Small intestine (tissue), 7 donors: ENCODE measurements around the gene ZNF48. TPM values are rescaled to one million over a fixed set of nuclear protein-coding genes. Genes with fewer than 3 reads are reported as not detected.

Experiments used
- DNase-seq, 2 donors: peaks; one replicate each; pipeline versions ENCODE4 v3.0.0 to v3.0.0-alpha.2; 2013
- FAIRE-seq: peaks from 2 replicates; lab custom pipeline; 2012; peaks lifted over from hg19 to GRCh38; lab: Jason Lieb, UNC
- H3K27ac ChIP-seq, 3 donors: one replicate each; pipeline ENCODE4 v1.5.1; 2013; ENCODE audit warnings: low read length in 2 of 3, mild to moderate bottlenecking in 2 of 3, control low read depth in 1 of 3, inconsistent platforms in 1 of 3, low read depth in 1 of 3, moderate library complexity in 1 of 3
- H3K27me3 ChIP-seq, 3 donors: one replicate each; pipeline ENCODE4 v1.6.1; 2013; ENCODE audit warnings: low read length in 3 of 3, inconsistent platforms in 1 of 3; ENCODE audit not compliant: control insufficient read depth in 3 of 3, insufficient read depth in 3 of 3
- H3K36me3 ChIP-seq, 3 donors: one replicate each; pipeline ENCODE4 v1.6.1; 2013; ENCODE audit warnings: low read length in 3 of 3, inconsistent platforms in 1 of 3, low read depth in 1 of 3, mild to moderate bottlenecking in 1 of 3, moderate library complexity in 1 of 3; ENCODE audit not compliant: control insufficient read depth in 3 of 3, insufficient read depth in 2 of 3
- H3K4me1 ChIP-seq, 3 donors: one replicate each; pipeline ENCODE4 v1.6.1; 2013; ENCODE audit warnings: low read length in 2 of 3, inconsistent platforms in 1 of 3, low read depth in 1 of 3, mild to moderate bottlenecking in 1 of 3, moderate library complexity in 1 of 3; ENCODE audit not compliant: control insufficient read depth in 3 of 3, insufficient read depth in 2 of 3
- H3K4me3 ChIP-seq, 3 donors: one replicate each; pipeline ENCODE4 v1.5.1; 2013; ENCODE audit warnings: low read length in 3 of 3, control low read depth in 1 of 3, inconsistent platforms in 1 of 3, low read depth in 1 of 3, mild to moderate bottlenecking in 1 of 3, moderate library complexity in 1 of 3
- H3K9me3 ChIP-seq, 2 donors: one replicate each; pipeline ENCODE4 v1.6.1; 2013; ENCODE audit warnings: low read depth in 1 of 2, low read length in 1 of 2; ENCODE audit not compliant: control insufficient read depth in 2 of 2, insufficient read depth in 1 of 2
- WGBS, 3 donors: extraction: QIAGEN DNeasy Blood & Tissue Kit; methylation state at CpG; one replicate each; pipeline ENCODE4 v1.1.7; 2013; 5-methylcytosine and 5-hydroxymethylcytosine counted together
- polyA plus RNA-seq, 4 donors: library from polyadenylated mRNA; stranded (reverse) in 3 of 4; unstranded in 1 of 4; fragments of 200-250 nt in 3 of 4; fragments of 120-200 nt in 1 of 4; gene quantifications; one replicate each; pipeline versions ENCODE4 v1.2.1 to v1.2.3, GENCODE V29; 2013
- donor health status: healthy with polysubstance abuse.
- donor health status: control.
- donor health status: control.
- donor health status: Bipolar disorder and iron deficiency.
- donor health status: healthy.

Gene ZNF48
- polyA plus RNA-seq, 4 donors = 1.6 to 7.0 (median 3.9) TPM

GRCh38 chr16:30398661-30399434, 3.6 kb downstream of the ZNF48 start:
- 83 to 88% (median 85%) methylated on average over 23 of the region's 23 CpGs for WGBS, 3 donors
- no peaks in the 10 kb centered on the region for H3K27me3 ChIP-seq
- H3K36me3 ChIP-seq = peaks cover 0 to 22% (median 0%) of the 10 kb centered on the region in 3 donors
- no peak for FAIRE-seq
- H3K4me1 ChIP-seq = peaks cover 0 to 30% (median 2%) of the 10 kb centered on the region in 3 donors
- H3K4me3 ChIP-seq = no peak overlapping the region
- peak in 1 of 2 donors; percentile 1 for DNase-seq
- no peaks in the 10 kb centered on the region for H3K9me3 ChIP-seq
- H3K27ac ChIP-seq = peak overlapping the region in 2 of 3 donors; percentile 71 to 74

GRCh38 chr16:30399435-30400186, 4.4 kb downstream of the ZNF48 start:
- H3K27me3 ChIP-seq = no peaks in the 10 kb centered on the region
- FAIRE-seq (no peak), DNase-seq (no peak)
- 20 to 31% (median 23%) methylated on average over 12 of the region's 12 CpGs for WGBS, 3 donors
- H3K9me3 ChIP-seq = no peaks in the 10 kb centered on the region
- H3K4me3 ChIP-seq = peak overlapping the region; percentile 54 to 65 (median 57)
- peaks cover 0 to 22% (median 0%) of the 10 kb centered on the region in 3 donors for H3K36me3 ChIP-seq
- peaks cover 0 to 24% (median 2%) of the 10 kb centered on the region in 3 donors for H3K4me1 ChIP-seq
- peak overlapping the region in 2 of 3 donors; percentile 71 to 74 for H3K27ac ChIP-seq

GRCh38 chr16:30401768-30402425, 6.7 kb downstream of the ZNF48 start:
- DNase-seq (peak; percentile 40 to 48), FAIRE-seq (no peak)
- no peak overlapping the region for H3K4me3 ChIP-seq
- no peaks in the 10 kb centered on the region for H3K27me3 ChIP-seq
- WGBS, 3 donors = 56 to 73% (median 66%) methylated on average over 8 of the region's 8 CpGs
- no peaks in the 10 kb centered on the region for H3K9me3 ChIP-seq
- peaks cover 0 to 19% (median 2%) of the 10 kb centered on the region in 3 donors for H3K4me1 ChIP-seq
- peaks cover 0 to 22% (median 0%) of the 10 kb centered on the region in 3 donors for H3K36me3 ChIP-seq
- no peak overlapping the region for H3K27ac ChIP-seq

GRCh38 chr16:30406795-30407101, 11.5 kb downstream of the ZNF48 start:
- Histone ChIP-seq H3K4me3 (peak overlapping the region in 2 of 3 donors; percentile 47 to 84), H3K4me1 (peaks cover 0 to 9% (median 0%) of the 10 kb centered on the region in 3 donors), H3K9me3 (no peaks in the 10 kb centered on the region), H3K27ac (peak overlapping the region in 2 of 3 donors; percentile 77 to 87), H3K27me3 (no peaks in the 10 kb centered on the region), H3K36me3 (peaks cover 0 to 13% (median 0%) of the 10 kb centered on the region in 3 donors)
- WGBS, 3 donors = 16 to 19% (median 17%) methylated on average over 14 of the region's 14 CpGs
- FAIRE-seq (no peak), DNase-seq (no peak)

GRCh38 chr16:30407102-30407803, 12.0 kb downstream of the ZNF48 start, which contains the start of gene ZNF771:
Gene ZNF771, plus strand, starts transcription at chr16:30407606. Its CDS starts 448 bp downstream, at chr16:30408054.
- FAIRE-seq (no peak), DNase-seq (peak; percentile 92 to 97)
- Histone ChIP-seq H3K4me1 (peaks cover 0 to 4% (median 0%) of the 10 kb centered on the region in 3 donors), H3K4me3 (peak within 1 kb of the TSS; percentile 47 to 84 (median 58)), H3K9me3 (no peaks in the 10 kb centered on the region), H3K27ac (peak within 1 kb of the TSS in 2 of 3 donors; percentile 77 to 87), H3K36me3 (peaks cover 0 to 16% (median 0%) of the 10 kb centered on the region in 3 donors), H3K27me3 (no peaks in the 10 kb centered on the region)
- 0 to 1% (median 0%) methylated on average over 45 to 65 of the region's 65 CpGs for WGBS, 3 donors

- H3K4me3 ChIP-seq = peak overlapping the region; percentile 47 to 84 (median 58)
- H3K9me3 ChIP-seq = no peaks in the 10 kb centered on the region
- H3K27me3 ChIP-seq = no peaks in the 10 kb centered on the region
- no peak for FAIRE-seq
- 16 to 38% (median 18%) methylated on average over 6 to 19 of the region's 19 CpGs for WGBS, 3 donors
- H3K36me3 ChIP-seq = peaks cover 0 to 20% (median 0%) of the 10 kb centered on the region in 3 donors
- H3K27ac ChIP-seq = peak overlapping the region in 2 of 3 donors; percentile 63 to 71
- H3K4me1 ChIP-seq = peaks cover 0 to 4% (median 0%) of the 10 kb centered on the region in 3 donors
- peak in 1 of 2 donors; percentile 8 for DNase-seq
These were observed 12.7 kb downstream of the ZNF48 start for GRCh38 chr16:30407804-30408534.
